GM19025 (cell line): ENCODE data around the gene SLC38A10.

ENCODE experiments used
- ATAC-seq: cut with Tn5 transposase; IDR thresholded peaks from one replicate; pipeline ENCODE4 v1.9.1; 2021; ENCODE audit warnings: mild to moderate bottlenecking, low read depth, moderate library complexity; ENCODE audit not compliant: unreplicated experiment

SLC38A10 gene

GRCh38 chr17:81332118-81332834, 37.2 kb upstream of the SLC38A10 start:
- no peak for ATAC-seq

GRCh38 chr17:81331527-81332043, 36.5 kb upstream of the SLC38A10 start:
- ATAC-seq = no peak

DNA sequence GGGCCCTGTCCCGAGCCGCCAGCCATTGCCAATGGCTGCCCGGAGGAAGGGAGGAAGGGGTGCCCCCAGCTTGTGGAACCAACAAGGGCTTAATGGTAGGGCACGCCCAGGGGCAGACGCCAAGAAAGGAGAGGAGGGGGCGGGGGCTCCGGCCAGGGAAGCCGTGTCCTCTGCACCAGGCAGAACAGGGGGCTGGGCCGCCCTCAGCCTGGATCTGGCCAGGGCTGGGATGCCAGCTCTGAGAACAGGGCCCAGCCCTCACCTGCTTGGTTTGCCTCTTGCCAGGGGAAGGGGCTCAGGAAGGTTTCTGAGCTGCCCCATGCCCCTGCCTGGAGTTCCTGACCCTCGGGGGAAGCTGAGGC, 35.8 kb upstream of the SLC38A10 start:
- ATAC-seq = no peak

GRCh38 chr17:81329927-81330883, 35.1 kb upstream of the SLC38A10 start:
- no peak for ATAC-seq

DNA sequence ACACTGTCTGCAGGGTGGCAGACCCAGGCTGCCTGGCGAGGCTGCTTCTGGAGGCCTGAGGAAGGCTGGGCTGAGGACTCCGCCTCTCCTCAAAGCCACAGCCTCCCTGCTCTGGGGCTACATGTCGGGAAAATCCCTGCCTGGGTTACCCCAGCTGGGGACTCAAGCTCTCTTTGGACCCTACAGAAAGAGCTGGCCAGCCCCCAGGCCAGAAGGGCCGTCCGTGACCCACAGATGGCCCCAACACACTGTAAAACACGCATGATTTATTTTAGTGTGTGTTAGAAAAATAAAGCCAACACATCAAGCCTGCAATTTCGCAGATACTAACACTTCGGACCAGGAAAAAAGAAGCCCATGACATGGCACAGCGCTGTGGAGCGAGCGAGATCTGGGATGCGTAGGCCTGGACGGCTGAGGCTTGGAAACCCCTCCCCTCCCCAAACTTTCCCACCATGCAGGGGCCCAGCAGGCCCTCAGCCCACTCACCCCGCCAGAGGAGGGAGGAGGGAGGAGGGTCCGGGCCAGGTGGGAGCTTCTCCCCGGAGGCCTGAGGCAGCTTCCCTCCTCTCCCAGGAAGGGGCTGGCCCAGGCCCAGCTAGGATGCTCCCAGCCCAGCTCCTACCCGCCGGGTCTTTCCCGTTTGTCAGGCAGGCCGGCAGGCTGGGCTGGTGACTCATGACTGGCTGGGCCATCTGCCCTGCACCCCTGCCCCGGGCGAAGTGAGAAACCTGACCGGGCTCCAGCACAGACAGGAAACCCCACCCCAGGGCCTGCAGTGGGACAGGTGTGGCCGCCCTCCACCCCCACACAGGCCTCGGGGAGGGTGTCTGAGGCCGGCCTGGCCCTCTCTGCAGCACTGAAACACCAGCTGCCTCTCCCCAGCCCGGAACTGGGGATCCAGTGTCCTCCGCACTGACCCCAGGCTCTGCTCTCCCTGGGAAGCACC, 34.1 kb upstream of the SLC38A10 start:
- no peak for ATAC-seq

DNA sequence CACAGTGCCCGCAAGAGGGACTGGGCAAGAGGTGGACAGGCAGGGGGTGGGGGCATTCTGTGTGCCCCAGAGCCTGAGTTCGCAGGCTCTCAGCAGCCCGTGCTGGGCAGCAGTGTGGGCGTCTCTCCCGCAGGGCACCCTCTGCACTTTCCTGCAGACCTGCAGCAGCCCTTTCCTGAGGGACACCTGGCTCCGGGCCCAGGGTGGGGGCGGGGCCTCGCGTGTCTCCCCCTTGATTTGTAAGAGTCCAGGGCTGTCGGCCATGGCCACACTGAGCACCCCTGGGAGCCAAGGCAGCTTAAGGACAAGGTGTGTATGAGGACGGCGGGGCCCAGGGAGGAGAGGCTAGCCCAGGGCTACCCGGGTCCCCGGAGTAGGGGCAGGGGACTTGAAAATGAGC, 33.4 kb upstream of the SLC38A10 start:
- no peak for ATAC-seq

- ATAC-seq = no peak
These were observed 30.7 kb upstream of the SLC38A10 start for GRCh38 chr17:81325714-81326358.

GRCh38 chr17:81324851-81325713, 30.0 kb upstream of the SLC38A10 start:
- ATAC-seq = no peak

- ATAC-seq = no peak
These were observed 29.2 kb upstream of the SLC38A10 start for GRCh38 chr17:81324177-81324850.

- ATAC-seq = no peak
These were observed 28.3 kb upstream of the SLC38A10 start for GRCh38 chr17:81323411-81323868.

DNA sequence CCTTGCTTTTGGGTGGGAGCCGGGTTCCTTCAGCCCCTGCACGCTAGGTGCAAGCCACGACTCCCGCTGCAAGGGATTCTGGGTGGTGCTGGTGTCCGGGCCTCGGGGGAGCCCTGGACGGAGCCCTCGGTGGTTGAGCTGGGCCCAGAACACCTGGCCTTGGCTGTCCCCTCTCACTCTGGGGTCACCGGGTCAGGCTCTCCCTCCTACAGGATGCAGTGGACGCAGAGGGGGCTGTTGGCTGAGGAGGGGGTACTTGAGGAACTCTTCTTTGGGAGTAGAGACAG, 27.9 kb upstream of the SLC38A10 start:
- no peak for ATAC-seq

- ATAC-seq = no peak
These were observed 27.4 kb upstream of the SLC38A10 start for GRCh38 chr17:81322271-81323082.

DNA sequence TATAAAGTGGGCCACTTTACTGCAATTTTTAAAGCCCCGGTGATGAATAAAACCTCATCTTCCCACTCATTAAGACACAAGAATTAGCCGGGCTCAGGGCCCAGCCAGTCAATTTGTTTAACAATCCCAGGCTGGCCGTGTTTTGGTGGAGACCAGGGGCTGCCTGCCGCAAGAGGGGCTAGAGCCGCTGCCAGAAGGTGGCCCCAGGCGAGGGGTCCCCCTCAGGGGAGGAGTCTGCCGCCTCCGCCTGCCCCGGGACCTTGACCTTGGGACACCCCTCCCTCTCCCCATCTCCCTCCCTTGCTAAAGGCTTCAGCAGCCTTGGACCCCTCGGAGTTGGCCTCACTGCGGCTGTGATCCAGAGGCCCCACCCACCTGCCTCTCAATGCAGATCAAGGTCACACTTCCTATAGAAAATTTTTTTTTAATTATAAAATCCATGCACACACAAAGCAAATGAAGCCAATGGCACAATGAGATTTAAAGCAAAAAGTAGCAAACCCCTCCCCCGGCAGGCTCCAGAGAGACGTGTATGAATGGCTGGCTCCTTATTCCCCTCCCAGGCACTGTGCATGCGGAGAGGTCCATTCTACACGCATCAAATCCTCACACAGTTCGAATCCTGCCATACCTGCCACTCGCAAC, 23.0 kb upstream of the SLC38A10 start:
- ATAC-seq = no peak

GRCh38 chr17:81317530-81317821, 22.4 kb upstream of the SLC38A10 start:
- no peak for ATAC-seq

DNA sequence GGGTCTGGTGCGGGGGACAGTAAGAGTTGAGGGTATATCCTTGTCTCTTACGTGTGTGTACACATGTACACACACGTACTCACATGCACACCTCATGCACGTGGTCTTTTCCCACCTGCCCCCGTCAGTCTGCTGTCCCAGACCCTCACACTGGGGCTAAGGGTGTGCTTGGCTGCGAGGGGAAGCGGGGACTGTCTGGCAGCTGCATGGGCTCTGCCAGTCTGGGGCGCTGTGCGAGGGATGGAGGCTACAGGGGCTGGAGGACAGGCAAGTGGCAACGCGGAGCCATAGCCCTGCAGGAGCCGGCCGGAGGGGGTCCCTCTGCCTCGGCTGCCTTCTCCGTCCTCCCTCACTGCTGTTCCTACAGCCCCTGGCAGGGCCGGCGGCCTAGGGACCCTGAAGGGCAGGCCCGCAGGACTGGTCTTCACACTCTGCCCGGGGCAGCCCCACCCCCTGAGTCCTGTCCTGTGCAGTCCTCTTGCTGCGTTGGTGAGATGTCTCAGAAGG, 20.8 kb upstream of the SLC38A10 start:
- no peak for ATAC-seq

DNA sequence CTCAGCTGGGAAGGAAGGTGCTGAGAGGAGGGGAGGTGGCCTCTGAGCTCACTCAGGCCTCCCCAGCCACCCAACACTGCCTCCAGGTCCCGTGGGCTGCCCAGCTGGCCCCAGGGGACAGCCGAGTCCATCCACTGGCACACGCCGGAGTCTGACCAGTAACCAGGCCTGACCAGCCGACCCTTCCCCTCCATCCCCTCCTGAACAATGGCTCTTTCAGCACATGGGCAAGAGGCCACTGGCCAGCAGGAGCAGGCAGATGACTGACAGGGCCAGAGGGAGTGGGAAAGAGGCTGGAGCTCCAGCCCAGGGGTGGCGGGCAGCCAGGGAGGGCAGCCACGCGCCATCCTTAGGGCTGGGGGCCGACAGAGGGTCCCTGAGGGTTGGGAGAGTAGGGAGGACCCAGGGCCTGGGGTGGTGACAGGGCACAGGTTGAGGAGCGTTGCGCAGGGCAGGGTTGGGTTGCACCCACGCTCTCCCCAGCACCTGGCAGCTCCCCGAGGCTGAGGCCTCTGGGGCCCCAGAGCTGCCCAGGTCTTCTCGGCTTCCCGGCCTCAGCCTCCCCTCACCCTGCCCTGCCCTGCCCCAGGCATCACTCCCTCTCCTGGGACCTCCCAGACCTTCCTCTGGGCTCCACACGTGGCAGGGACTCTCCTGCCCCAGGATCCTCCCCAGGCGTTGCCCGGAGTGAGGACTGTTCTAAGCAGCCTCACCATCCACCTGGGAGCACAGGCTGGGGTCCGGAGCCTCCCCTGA, 20.2 kb upstream of the SLC38A10 start:
- no peak for ATAC-seq
